Erythroblast (primary cell): ENCODE data around the gene PLEKHG3.

ENCODE experiments used
- GATA1 ChIP-seq: IDR thresholded peaks from 2 replicates; pipeline ENCODE4 v1.6.1; 2011; ENCODE audit warnings: low read depth, mild to moderate bottlenecking, control low read depth, low read length, moderate library complexity
- POLR2A ChIP-seq: IDR thresholded peaks from 2 replicates; pipeline ENCODE4 v1.6.1; 2011; ENCODE audit warnings: mild to moderate bottlenecking, low read length

DNA sequence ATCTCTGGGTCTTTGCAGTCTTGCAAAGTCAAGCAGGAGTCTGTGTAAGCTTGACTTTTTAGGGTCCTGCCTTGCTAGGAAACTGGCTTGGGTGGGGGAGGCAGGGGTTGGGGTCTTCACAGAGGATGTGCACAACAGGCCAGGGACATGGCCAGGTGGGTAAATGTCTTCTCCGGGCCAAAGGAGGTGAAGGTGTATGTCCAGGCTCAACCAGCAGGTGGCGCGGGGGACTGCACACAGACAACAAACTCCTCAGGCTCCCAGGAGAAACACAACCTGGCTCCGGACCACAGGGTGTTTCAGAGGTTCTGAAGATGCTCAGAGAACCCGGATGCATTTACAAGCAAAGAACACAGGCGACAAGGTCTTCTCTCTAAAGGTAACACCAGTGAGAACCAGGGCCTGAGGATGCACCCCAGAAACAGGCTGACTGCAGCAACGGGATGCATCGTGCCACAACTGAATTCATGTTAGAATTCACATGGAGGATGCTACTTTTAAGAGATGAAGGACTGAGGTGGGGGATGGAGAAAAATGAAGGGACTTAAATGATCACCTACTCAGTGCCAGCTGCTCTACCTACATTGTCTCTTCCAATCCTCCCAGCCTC is 56.0 kb downstream of the PLEKHG3 start:
- TF ChIP-seq POLR2A (peak; percentile 23), GATA1 (no peak)
